Measurements from ENCODE around the gene CD99L2. TPM values are rescaled to one million over a fixed set of nuclear protein-coding genes. Genes with fewer than 3 reads are reported as not detected.

CD99L2 gene
- total RNA-seq, 1 donor from 2014 or later: 31.2 TPM

- no peak for DNase-seq (ENCODE audit: low read depth, low spot score)
Observed at GRCh38 chrX:150805736-150806135, 92.7 kb downstream of the CD99L2 start.

GRCh38 chrX:150792949-150793527 lies 105.4 kb downstream of the CD99L2 start:
- DNase-seq (ENCODE audit: low read depth, low spot score): no peak

- DNase-seq (ENCODE audit: low read depth, low spot score): no peak
Observed at GRCh38 chrX:150790021-150790420, 108.4 kb downstream of the CD99L2 start.

GRCh38 chrX:150781677-150782076 lies 116.8 kb downstream of the CD99L2 start:
- DNase-seq (ENCODE audit: low read depth, low spot score): no peak

GRCh38 chrX:150779385-150779784 lies 119.1 kb downstream of the CD99L2 start:
- no peak for DNase-seq (ENCODE audit: low read depth, low spot score)

- no peak for DNase-seq (ENCODE audit: low read depth, low spot score)
Observed at GRCh38 chrX:150777328-150777992, 121.0 kb downstream of the CD99L2 start.

- DNase-seq (ENCODE audit: low read depth, low spot score): no peak
Observed at GRCh38 chrX:150775569-150776350, 122.7 kb downstream of the CD99L2 start.

GRCh38 chrX:150774798-150775568 lies 123.5 kb downstream of the CD99L2 start:
- DNase-seq (ENCODE audit: low read depth, low spot score): no peak

GRCh38 chrX:150773634-150774033 lies 124.8 kb downstream of the CD99L2 start:
- no peak for DNase-seq (ENCODE audit: low read depth, low spot score)

GRCh38 chrX:150773117-150773516 lies 125.4 kb downstream of the CD99L2 start:
- no peak for DNase-seq (ENCODE audit: low read depth, low spot score)

GRCh38 chrX:150772150-150772970 lies 126.1 kb downstream of the CD99L2 start:
- no peak for DNase-seq (ENCODE audit: low read depth, low spot score)

GRCh38 chrX:150771116-150771515 lies 127.4 kb downstream of the CD99L2 start:
- no peak for DNase-seq (ENCODE audit: low read depth, low spot score)

GRCh38 chrX:150770623-150771022 lies 127.8 kb downstream of the CD99L2 start:
- no peak for DNase-seq (ENCODE audit: low read depth, low spot score)

- no peak for DNase-seq (ENCODE audit: low read depth, low spot score)
Observed at GRCh38 chrX:150769408-150769807, 129.1 kb downstream of the CD99L2 start.

- DNase-seq (ENCODE audit: low read depth, low spot score): no peak
Observed at GRCh38 chrX:150768580-150769190, 129.8 kb downstream of the CD99L2 start.

GRCh38 chrX:150768132-150768485 lies 130.4 kb downstream of the CD99L2 start:
- no peak for DNase-seq (ENCODE audit: low read depth, low spot score)

- no peak for DNase-seq (ENCODE audit: low read depth, low spot score)
Observed at GRCh38 chrX:150767475-150768131, 130.9 kb downstream of the CD99L2 start.

GRCh38 chrX:150767045-150767395 lies 131.4 kb downstream of the CD99L2 start:
- DNase-seq (ENCODE audit: low read depth, low spot score): no peak

- DNase-seq (ENCODE audit: low read depth, low spot score): no peak
Observed at GRCh38 chrX:150766351-150767044, 132.0 kb downstream of the CD99L2 start.

All from pulmonary artery endothelial cell (primary cell).